Keratinocyte (primary cell): ENCODE results near the gene SLC43A3. TPM values are rescaled to one million over a fixed set of nuclear protein-coding genes. Genes with fewer than 3 reads are reported as not detected.

ENCODE experiments used
- DNase-seq: peaks from one replicate; pipeline ENCODE4 v3.0.0-alpha.2; 2011; ENCODE audit warnings: low read depth, missing footprints, low spot score
- FAIRE-seq: peaks from 2 replicates; lab custom pipeline; 2011; peaks lifted over from hg19 to GRCh38; lab: Jason Lieb, UNC
- H2AFZ ChIP-seq: 2 replicates; pipeline ENCODE4 v1.6.0; 2012; ENCODE audit warnings: low read length, control low read depth, inconsistent platforms; ENCODE audit not compliant: control insufficient read depth
- H3K27ac ChIP-seq: 2 replicates; pipeline ENCODE4 v1.5.1; 2011; ENCODE audit warnings: low read length; ENCODE audit not compliant: control insufficient read depth, insufficient read depth
- H3K27me3 ChIP-seq: 3 replicates; pipeline ENCODE4 v1.6.0; 2011; ENCODE audit warnings: low read length; ENCODE audit not compliant: control insufficient read depth, insufficient read depth; ENCODE audit errors: extremely low read depth
- H3K36me3 ChIP-seq, 2 experiments: 2 replicates in 1 of 2; 3 replicates in 1 of 2; pipeline ENCODE4 v1.5.1; 2011; ENCODE audit warnings: low read length in 2 of 2, mild to moderate bottlenecking in 1 of 2; ENCODE audit not compliant: control insufficient read depth in 2 of 2, insufficient read depth in 2 of 2; ENCODE audit errors: extremely low read depth in 1 of 2
- H3K4me1 ChIP-seq: 3 replicates; pipeline ENCODE4 v1.5.1; 2011; ENCODE audit warnings: low read length; ENCODE audit not compliant: control insufficient read depth, insufficient read depth; ENCODE audit errors: extremely low read depth
- H3K4me2 ChIP-seq: 3 replicates; pipeline ENCODE4 v1.6.0; 2011; ENCODE audit warnings: low read depth, low read length; ENCODE audit not compliant: control insufficient read depth, insufficient read depth; ENCODE audit errors: extremely low read depth
- H3K4me3 ChIP-seq, 3 experiments: fragments of 200-600 bp in 1 of 3; sonication (generic) in 1 of 3; 2 replicates in 2 of 3; 3 replicates in 1 of 3; pipeline ENCODE4 v1.5.1; 2011 to 2016; ENCODE audit warnings: low read length in 3 of 3, mild to moderate bottlenecking in 3 of 3, control low read depth in 2 of 3, inconsistent platforms in 1 of 3, low read depth in 1 of 3, mixed read lengths in 1 of 3, mixed run types in 1 of 3, moderate library complexity in 1 of 3; ENCODE audit not compliant: control insufficient read depth in 2 of 3, insufficient read depth in 2 of 3; ENCODE audit errors: extremely low read depth in 1 of 3
- H3K79me2 ChIP-seq: 2 replicates; pipeline ENCODE4 v1.6.0; 2012; ENCODE audit warnings: low read length; ENCODE audit not compliant: control insufficient read depth, insufficient read depth
- H3K9ac ChIP-seq: 3 replicates; pipeline ENCODE4 v1.6.0; 2011; ENCODE audit warnings: low read length; ENCODE audit not compliant: control insufficient read depth, insufficient read depth; ENCODE audit errors: extremely low read depth
- H3K9me1 ChIP-seq: 3 replicates; pipeline ENCODE4 v1.6.0; 2011; ENCODE audit warnings: low read length; ENCODE audit not compliant: control insufficient read depth, insufficient read depth; ENCODE audit errors: extremely low read depth
- H3K9me3 ChIP-seq: 2 replicates; pipeline ENCODE4 v1.5.1; 2012; ENCODE audit warnings: low read depth, low read length; ENCODE audit not compliant: control insufficient read depth
- H4K20me1 ChIP-seq: 3 replicates; pipeline ENCODE4 v1.6.0; 2011; ENCODE audit warnings: low read length; ENCODE audit not compliant: control insufficient read depth, insufficient read depth; ENCODE audit errors: extremely low read depth
- CTCF ChIP-seq, 3 experiments: IDR thresholded peaks in 1 of 3; conservative IDR thresholded peaks in 1 of 3; optimal IDR thresholded peaks in 1 of 3; 2 replicates in 2 of 3; 3 replicates in 1 of 3; pipeline versions ENCODE3 to v1.5.1; 2011; ENCODE audit warnings: low read length in 3 of 3, mild to moderate bottlenecking in 3 of 3, moderate library complexity in 2 of 3, control low read depth in 1 of 3, inconsistent platforms in 1 of 3; ENCODE audit not compliant: insufficient read depth in 2 of 3; ENCODE audit errors: extremely low read depth in 1 of 3
- EZH2 ChIP-seq: IDR thresholded peaks from one replicate; pipeline ENCODE4 v1.6.1; 2012; ENCODE audit warnings: inconsistent platforms, mild to moderate bottlenecking, low read length, moderate library complexity
- dilution Hi-C: fragments of 300-500 bp; cut with MboI; formaldehyde crosslinking; loops from one replicate; pipeline ENCODE4 v1.7.0; 2020; ENCODE audit warnings: low sequenced_read_pairs; ENCODE audit not compliant: extremely low pct_ligation_motif_present
- polyA plus RNA-seq, 5 experiments: library from polyadenylated mRNA; depleted of rRNA in 3 of 5; stranded (reverse) in 3 of 5; stranded (forward) in 1 of 5; unstranded in 1 of 5; fragments of >200 nt; gene quantifications; 1 replicate in 1 of 5; 2 replicates in 3 of 5; 3 replicates in 1 of 5; pipeline versions ENCODE4 v1.2.1 to v1.2.3, GENCODE V29; 2011 to 2012; ENCODE audit warnings: missing spikeins in 2 of 5, low read depth in 1 of 5, low replicate concordance in 1 of 5

SLC43A3 gene
- polyA plus RNA-seq, 1 donor (not counting 4 experiments of a cell fraction or from before 2014, with no cell fraction given), result 48.1 TPM

- Histone ChIP-seq H3K27me3 (no peaks in the 10 kb centered on the region), H2AFZ (no peak overlapping the region), H3K36me3 (no peaks in the 10 kb centered on the region), H3K9me3 (no peaks in the 10 kb centered on the region), H3K27ac (no peak overlapping the region), H4K20me1 (no peaks in the 10 kb centered on the region), H3K9ac (no peak overlapping the region), H3K4me3 (no peak overlapping the region), H3K4me2 (no peak overlapping the region), H3K4me1 (no peaks in the 10 kb centered on the region), H3K9me1 (no peaks in the 10 kb centered on the region), H3K79me2 (no peaks in the 10 kb centered on the region)
- dilution Hi-C loops, result no loop called here
- FAIRE-seq (no peak), DNase-seq (no peak)
- TF ChIP-seq CTCF (optimal IDR thresholded peaks at IDR 0.05 in 1 of 3, IDR thresholded peaks at IDR 0.05 in 1 of 3, conservative IDR thresholded peaks at IDR 0.05 in 1 of 3; ENCODE audit: extremely low read depth in 1 of 3, insufficient read depth in 2 of 3, low read length in 3 of 3), result peak in 1 of 3 experiments; percentile 40
- no peak for TF ChIP-seq EZH2
These were observed 39.5 kb downstream of the SLC43A3 start for GRCh38 chr11:57387289-57388030.

- DNase-seq (no peak), FAIRE-seq (no peak)
- no peaks in the 10 kb centered on the region for H3K4me1 ChIP-seq
- no peak overlapping the region for H3K9ac ChIP-seq
- TF ChIP-seq CTCF (optimal IDR thresholded peaks at IDR 0.05 in 1 of 3, IDR thresholded peaks at IDR 0.05 in 1 of 3, conservative IDR thresholded peaks at IDR 0.05 in 1 of 3; ENCODE audit: extremely low read depth in 1 of 3, insufficient read depth in 2 of 3, low read length in 3 of 3) (no peak), EZH2 (no peak)
- H3K27me3 ChIP-seq, result no peaks in the 10 kb centered on the region
- H2AFZ ChIP-seq, result no peak overlapping the region
- H3K27ac ChIP-seq, result no peak overlapping the region
- no peaks in the 10 kb centered on the region for H3K9me3 ChIP-seq
- H3K4me3 ChIP-seq, result no peak overlapping the region
- H4K20me1 ChIP-seq, result no peaks in the 10 kb centered on the region
- H3K9me1 ChIP-seq, result no peaks in the 10 kb centered on the region
- H3K36me3 ChIP-seq, result no peaks in the 10 kb centered on the region
- dilution Hi-C loops, result no loop called here
- H3K4me2 ChIP-seq, result no peak overlapping the region
- H3K79me2 ChIP-seq, result no peaks in the 10 kb centered on the region
These were observed 40.6 kb downstream of the SLC43A3 start for GRCh38 chr11:57386178-57386940.
